MM.1S (cell line): ENCODE results near the gene COL5A1.

Experiments
- EZH2phosphoT487 ChIP-seq: fragments of 300-600 bp; sonication (generic); IDR thresholded peaks from 2 replicates; pipeline ENCODE4 v1.6.1; 2018; ENCODE audit warnings: antibody characterized with exemption, low read length
- TF ChIP-seq, protein P1 (sequence below): fragments of 300-600 bp; sonication (generic); IDR thresholded peaks from 2 replicates; pipeline ENCODE4 v1.5.1; 2016; ENCODE audit warnings: antibody characterized with exemption, low read length, mixed read lengths

DNA sequence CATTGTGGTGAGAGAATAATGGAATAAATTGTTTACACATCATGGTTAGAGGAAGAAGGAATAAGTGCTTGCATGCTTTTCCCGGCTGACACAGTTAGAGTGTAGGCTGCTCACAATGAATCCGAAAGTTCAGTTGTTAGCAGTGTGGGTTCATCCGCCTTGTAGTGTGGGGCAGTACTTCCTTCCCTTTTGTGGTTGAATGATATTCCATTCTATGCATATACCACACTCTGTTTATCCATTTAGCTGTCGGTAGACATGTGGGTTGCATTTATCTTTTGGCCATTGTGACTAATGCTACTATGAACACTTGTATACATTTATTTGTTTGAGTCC, 84.0 kb downstream of the COL5A1 start:
- TF ChIP-seq, protein P1, sequence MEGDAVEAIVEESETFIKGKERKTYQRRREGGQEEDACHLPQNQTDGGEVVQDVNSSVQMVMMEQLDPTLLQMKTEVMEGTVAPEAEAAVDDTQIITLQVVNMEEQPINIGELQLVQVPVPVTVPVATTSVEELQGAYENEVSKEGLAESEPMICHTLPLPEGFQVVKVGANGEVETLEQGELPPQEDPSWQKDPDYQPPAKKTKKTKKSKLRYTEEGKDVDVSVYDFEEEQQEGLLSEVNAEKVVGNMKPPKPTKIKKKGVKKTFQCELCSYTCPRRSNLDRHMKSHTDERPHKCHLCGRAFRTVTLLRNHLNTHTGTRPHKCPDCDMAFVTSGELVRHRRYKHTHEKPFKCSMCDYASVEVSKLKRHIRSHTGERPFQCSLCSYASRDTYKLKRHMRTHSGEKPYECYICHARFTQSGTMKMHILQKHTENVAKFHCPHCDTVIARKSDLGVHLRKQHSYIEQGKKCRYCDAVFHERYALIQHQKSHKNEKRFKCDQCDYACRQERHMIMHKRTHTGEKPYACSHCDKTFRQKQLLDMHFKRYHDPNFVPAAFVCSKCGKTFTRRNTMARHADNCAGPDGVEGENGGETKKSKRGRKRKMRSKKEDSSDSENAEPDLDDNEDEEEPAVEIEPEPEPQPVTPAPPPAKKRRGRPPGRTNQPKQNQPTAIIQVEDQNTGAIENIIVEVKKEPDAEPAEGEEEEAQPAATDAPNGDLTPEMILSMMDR: no peak
- no peak for TF ChIP-seq EZH2phosphoT487
